ENCODE measurements around the gene CHTF8. TPM values are rescaled to one million over a fixed set of nuclear protein-coding genes. Genes with fewer than 3 reads are reported as not detected.

Gene CHTF8
- 119 and 130 TPM in 2 replicates for total RNA-seq

GRCh38 chr16:69132424-69133252, at the start of gene CHTF8, which contains the start of gene UTP4:
TSS of gene CHTF8 (minus strand) at chr16:69132588. CDS start at chr16:69121458, 11,130 bp downstream.
TSS of gene UTP4 (plus strand) at chr16:69132649. CDS start at chr16:69133460, 811 bp downstream.
- intact Hi-C loops (cut with micrococcal nuclease): loop anchor here (1.0 to 2.0 kb wide), 10 partner anchors 8 to 630 kb away; partner anchors contain the start of genes CYB5B, PDF, TERF2 and VPS4A

GRCh38 chr16:69180011-69180338, 47.6 kb upstream of the CHTF8 start:
- intact Hi-C loops (cut with micrococcal nuclease): no loop called here

- intact Hi-C loops (cut with micrococcal nuclease): no loop called here
Observed at GRCh38 chr16:69179328-69180010, 47.1 kb upstream of the CHTF8 start.

- intact Hi-C loops (cut with micrococcal nuclease): no loop called here
Observed at GRCh38 chr16:69176033-69176800, 43.8 kb upstream of the CHTF8 start.

GRCh38 chr16:69171325-69172084, 39.1 kb upstream of the CHTF8 start:
- intact Hi-C loops (cut with micrococcal nuclease): no loop called here

- intact Hi-C loops (cut with micrococcal nuclease): no loop called here
Observed at GRCh38 chr16:69169607-69170352, 37.4 kb upstream of the CHTF8 start.

GRCh38 chr16:69169051-69169450, 36.7 kb upstream of the CHTF8 start:
- intact Hi-C loops (cut with micrococcal nuclease): no loop called here

- intact Hi-C loops (cut with micrococcal nuclease): loop anchor here (1.0 kb wide), 3 partner anchors 19 to 120 kb away; partner anchors contain the start of genes CHTF8 and UTP4
Observed at GRCh38 chr16:69166946-69167930, 34.9 kb upstream of the CHTF8 start.

- intact Hi-C loops (cut with micrococcal nuclease): loop anchor here (1.0 kb wide), 3 partner anchors 20 to 121 kb away; partner anchors contain the start of genes CHTF8 and UTP4
Observed at GRCh38 chr16:69166221-69166833, 33.9 kb upstream of the CHTF8 start.

- intact Hi-C loops (cut with micrococcal nuclease): no loop called here
Observed at GRCh38 chr16:69165584-69165983, 33.2 kb upstream of the CHTF8 start.

- intact Hi-C loops (cut with micrococcal nuclease): no loop called here
Observed at GRCh38 chr16:69160192-69160591, 27.8 kb upstream of the CHTF8 start.

- intact Hi-C loops (cut with micrococcal nuclease): no loop called here
Observed at GRCh38 chr16:69157196-69157595, 24.8 kb upstream of the CHTF8 start.

- intact Hi-C loops (cut with micrococcal nuclease): loop anchor here (1.0 kb wide), 3 partner anchors 18 to 137 kb away; partner anchors contain the start of genes CHTF8 and UTP4
Observed at GRCh38 chr16:69150146-69150865, 17.9 kb upstream of the CHTF8 start.

GRCh38 chr16:69149621-69150020, 17.2 kb upstream of the CHTF8 start:
- intact Hi-C loops (cut with micrococcal nuclease): loop anchor here (1.0 kb wide), 3 partner anchors 17 to 138 kb away; partner anchors contain the start of genes CHTF8 and UTP4

- intact Hi-C loops (cut with micrococcal nuclease): no loop called here
Observed at GRCh38 chr16:69145658-69146057, 13.3 kb upstream of the CHTF8 start.

- intact Hi-C loops (cut with micrococcal nuclease): no loop called here
Observed at GRCh38 chr16:69143116-69143515, 10.7 kb upstream of the CHTF8 start.

- intact Hi-C loops (cut with micrococcal nuclease): no loop called here
Observed at GRCh38 chr16:69141936-69142335, 9.5 kb upstream of the CHTF8 start.

- intact Hi-C loops (cut with micrococcal nuclease): no loop called here
Observed at GRCh38 chr16:69141014-69141413, 8.6 kb upstream of the CHTF8 start.

Data from T-helper 1 cell treated with Interleukin-12 subunit alpha and Interleukin-12 subunit beta and Interleukin-4 antibody, amounts not matched to agents 30 ng/mL and 1 ng/mL, for 36 hours (primary cell).